ENCODE measurements around the gene CIC. TPM values are rescaled to one million over a fixed set of nuclear protein-coding genes. Genes with fewer than 3 reads are reported as not detected.

CIC gene
- total and polyA plus RNA-seq, 2 of the 13 experiments (the other 11 are each of a cell fraction or from before 2014, with no cell fraction given): 5.9 to 8.0 TPM

GRCh38 chr19:42268142-42268703, 829 bp upstream of the CIC start (continued):
- peak; percentile 69 to 77; a peak in 3 of 4 replicates for TF ChIP-seq EP300 (IDR thresholded peaks at IDR 0.05; ENCODE audit: low read depth in 2 of 2, low read length in 2 of 2)
- TF ChIP-seq EP300 (CRISPR knock-in tag; IDR thresholded peaks at IDR 0.05; ENCODE audit: borderline replicate concordance): peak; percentile 72; the same call in 1 of the 2 replicates
- peak; percentile 29; the same call in 1 of the 2 replicates for TF ChIP-seq ZNF652 (CRISPR knock-in tag; IDR thresholded peaks at IDR 0.05; ENCODE audit: borderline replicate concordance, low read depth)
- no peak for TF ChIP-seq IKZF1 (IDR thresholded peaks at IDR 0.05)
- no peak for TF ChIP-seq TCF7L2 (IDR thresholded peaks at IDR 0.05; ENCODE audit: low read depth, low read length)
- TF ChIP-seq NRL (CRISPR knock-in tag; IDR thresholded peaks at IDR 0.05; ENCODE audit: borderline replicate concordance): peak; percentile 64; the same call in 1 of the 2 replicates
- 0 out of 2 replicates have a peak, but pooled peaks have one; percentile 3 for TF ChIP-seq SMC3 (IDR thresholded peaks at IDR 0.05; ENCODE audit: low read length)
- TF ChIP-seq GLMP (CRISPR knock-in tag; IDR thresholded peaks at IDR 0.05; ENCODE audit: borderline replicate concordance): no peak
- TF ChIP-seq ZFYVE20 (CRISPR knock-in tag; IDR thresholded peaks at IDR 0.05; ENCODE audit: borderline replicate concordance, low read depth): no peak
- no peak for TF ChIP-seq ZNF44 (CRISPR knock-in tag; IDR thresholded peaks at IDR 0.05)
- TF ChIP-seq CENPX (CRISPR knock-in tag; IDR thresholded peaks at IDR 0.05): no peak
- no peak for TF ChIP-seq CC2D1A (CRISPR knock-in tag; IDR thresholded peaks at IDR 0.05)
- TF ChIP-seq ZMAT3 (CRISPR knock-in tag; conservative IDR thresholded peaks at IDR 0.05): peak; percentile 91; the same call in 1 of the 2 replicates
- no peak for TF ChIP-seq ZNF615 (CRISPR knock-in tag; IDR thresholded peaks at IDR 0.05; ENCODE audit: borderline replicate concordance)
- TF ChIP-seq ELK4 (CRISPR knock-in tag; IDR thresholded peaks at IDR 0.05; ENCODE audit: borderline replicate concordance): no peak
- no peak for TF ChIP-seq ZNF597 (CRISPR knock-in tag; IDR thresholded peaks at IDR 0.05)
- TF ChIP-seq GMEB1 (CRISPR knock-in tag; IDR thresholded peaks at IDR 0.05; ENCODE audit: borderline replicate concordance): peak; percentile 69; the same call in 1 of the 2 replicates
- TF ChIP-seq ZBTB7A (CRISPR knock-in tag; IDR thresholded peaks at IDR 0.05): no peak; the same call in 1 of the 2 replicates
- TF ChIP-seq SMAD3 (CRISPR knock-in tag; IDR thresholded peaks at IDR 0.05): peak; percentile 18; the same call in 1 of the 2 replicates
- TF ChIP-seq ZNF20 (CRISPR knock-in tag; IDR thresholded peaks at IDR 0.05): no peak
- peak; percentile 45; the same call in 1 of the 2 replicates for TF ChIP-seq KDM6A (CRISPR knock-in tag; IDR thresholded peaks at IDR 0.05; ENCODE audit: low read depth)
- TF ChIP-seq ZNF607 (CRISPR knock-in tag; IDR thresholded peaks at IDR 0.05; ENCODE audit: borderline replicate concordance): no peak
- no peak for TF ChIP-seq ZNF431 (CRISPR knock-in tag; IDR thresholded peaks at IDR 0.05; ENCODE audit: borderline replicate concordance, low read depth)
- TF ChIP-seq CREM (IDR thresholded peaks at IDR 0.05): no peak
- TF ChIP-seq CREM (CRISPR knock-in tag; IDR thresholded peaks at IDR 0.05): no peak
- TF ChIP-seq PLRG1 (conservative IDR thresholded peaks at IDR 0.05): no peak
